Liver (tissue), 9 donors: ENCODE results near the gene CAMSAP1. TPM values are rescaled to one million over a fixed set of nuclear protein-coding genes. Genes with fewer than 3 reads are reported as not detected.

ENCODE experiments used
- DNase-seq: peaks from one replicate; pipeline ENCODE4 v3.0.0-alpha.2; 2017; ENCODE audit warnings: low spot score
- H3K27ac ChIP-seq, 2 donors: one replicate each; pipeline ENCODE4 v1.7.0; 2013; ENCODE audit warnings: inconsistent platforms in 2 of 2, low read length in 2 of 2, control low read depth in 1 of 2, low read depth in 1 of 2, mild to moderate bottlenecking in 1 of 2
- H3K27me3 ChIP-seq, 4 donors: one replicate each; pipeline versions ENCODE4 v1.6.1 to v1.7.0; 2013; ENCODE audit warnings: low read length in 3 of 4, inconsistent platforms in 1 of 4, mild to moderate bottlenecking in 1 of 4, moderate library complexity in 1 of 4; ENCODE audit not compliant: control insufficient read depth in 4 of 4, insufficient read depth in 4 of 4
- H3K36me3 ChIP-seq, 4 donors: one replicate each; pipeline versions ENCODE4 v1.6.1 to v1.7.0; 2013; ENCODE audit warnings: low read length in 3 of 4, mild to moderate bottlenecking in 3 of 4, low read depth in 1 of 4, moderate library complexity in 1 of 4; ENCODE audit not compliant: control insufficient read depth in 4 of 4, insufficient read depth in 3 of 4
- H3K4me1 ChIP-seq, 4 donors: one replicate each; pipeline versions ENCODE4 v1.6.1 to v1.7.0; 2013; ENCODE audit warnings: low read length in 3 of 4, mild to moderate bottlenecking in 3 of 4, moderate library complexity in 1 of 4; ENCODE audit not compliant: control insufficient read depth in 4 of 4, insufficient read depth in 4 of 4
- H3K4me3 ChIP-seq, 3 donors: one replicate each; pipeline versions ENCODE4 v1.6.1 to v1.7.0; 2013; ENCODE audit warnings: low read length in 3 of 3, control low read depth in 1 of 3, low read depth in 1 of 3, mild to moderate bottlenecking in 1 of 3
- H3K9ac ChIP-seq, 2 donors: one replicate each; pipeline ENCODE4 v1.7.0; 2013; ENCODE audit warnings: low read length in 2 of 2, mild to moderate bottlenecking in 2 of 2, moderate library complexity in 2 of 2, control low read depth in 1 of 2, low read depth in 1 of 2
- H3K9me3 ChIP-seq, 4 donors: one replicate each; pipeline versions ENCODE4 v1.6.1 to v1.7.0; 2013; ENCODE audit warnings: low read length in 3 of 4; ENCODE audit not compliant: control insufficient read depth in 4 of 4
- FOXA1 ChIP-seq: IDR thresholded peaks from 2 replicates; pipeline ENCODE4 v1.6.1; 2016; ENCODE audit warnings: antibody characterized with exemption
- FOXA2 ChIP-seq: IDR thresholded peaks from 2 replicates; pipeline ENCODE4 v1.6.1; 2016; ENCODE audit warnings: antibody characterized with exemption
- HNF4A ChIP-seq, 2 donors: conservative IDR thresholded peaks; 2 replicates each; pipeline ENCODE4 v1.6.1; 2016; ENCODE audit warnings: antibody characterized with exemption in 2 of 2, mild to moderate bottlenecking in 2 of 2
- HNF4G ChIP-seq: IDR thresholded peaks from 2 replicates; pipeline ENCODE4 v1.6.1; 2016; ENCODE audit warnings: antibody characterized with exemption
- NR2F2 ChIP-seq: IDR thresholded peaks from 2 replicates; pipeline ENCODE4 v1.6.1; 2016; ENCODE audit warnings: antibody characterized with exemption
- RAD21 ChIP-seq, 2 donors: IDR thresholded peaks; 2 replicates each; pipeline ENCODE4 v1.6.1; 2016; ENCODE audit warnings: antibody characterized with exemption in 2 of 2, mild to moderate bottlenecking in 2 of 2
- RXRA ChIP-seq, 2 donors: IDR thresholded peaks; 2 replicates each; pipeline ENCODE4 v1.6.1; 2017 to 2018; ENCODE audit warnings: antibody characterized with exemption in 2 of 2, mild to moderate bottlenecking in 1 of 2
- SP1 ChIP-seq: IDR thresholded peaks from 2 replicates; pipeline ENCODE4 v1.6.1; 2018; ENCODE audit warnings: antibody characterized with exemption, mild to moderate bottlenecking
- TAF1 ChIP-seq: conservative IDR thresholded peaks from 2 replicates; pipeline ENCODE4 v1.6.1; 2016; ENCODE audit warnings: antibody characterized with exemption, mild to moderate bottlenecking
- YY1 ChIP-seq: IDR thresholded peaks from 2 replicates; pipeline ENCODE4 v1.6.1; 2016; ENCODE audit warnings: antibody characterized with exemption, mild to moderate bottlenecking
- WGBS: extraction: QIAGEN DNeasy Blood & Tissue Kit; methylation state at CpG from one replicate; pipeline ENCODE4 v1.1.7; 2013; 5-methylcytosine and 5-hydroxymethylcytosine counted together
- polyA plus RNA-seq, 2 donors: library from polyadenylated mRNA; stranded (reverse) in 1 of 2; unstranded in 1 of 2; fragments of 200-250 nt in 1 of 2; fragments of >200 nt in 1 of 2; fragmentation: Nextera tagmentation in 1 of 2; extraction: Ambion mirVana in 1 of 2; gene quantifications; one replicate each; pipeline versions ENCODE4 v1.2.1 to v1.2.3, GENCODE V29; 2013 to 2015
- total RNA-seq, 2 donors: library from RNA; depleted of rRNA; stranded (reverse); fragments of >200 nt; gene quantifications; one replicate each; pipeline ENCODE4 v1.2.3, GENCODE V29; 2014
- TF ChIP-seq, protein P1 (sequence below): IDR thresholded peaks from 2 replicates; pipeline ENCODE4 v1.6.1; 2016; ENCODE audit warnings: antibody characterized with exemption
- TF ChIP-seq, protein P2 (sequence below): IDR thresholded peaks from 2 replicates; pipeline ENCODE4 v1.6.1; 2016; ENCODE audit warnings: antibody characterized with exemption
- TF ChIP-seq, protein P3 (sequence below): IDR thresholded peaks from 2 replicates; pipeline ENCODE4 v1.6.1; 2016; ENCODE audit warnings: antibody characterized with exemption
- TF ChIP-seq, protein P4 (sequence below): IDR thresholded peaks from 2 replicates; pipeline ENCODE4 v1.6.1; 2016; ENCODE audit warnings: antibody characterized with exemption, mild to moderate bottlenecking
- TF ChIP-seq, protein P5 (sequence below): fragments of 150-350 bp; IDR thresholded peaks from 2 replicates; pipeline ENCODE4 v1.5.1; 2017; ENCODE audit warnings: improper control_type of control experiment, low read depth, low read length; ENCODE audit not compliant: missing input control
- donor health status: healthy.
- donor health status: healthy.
- donor health status: healthy.
- donor health status: healthy.
- donor health status: healthy.

The CAMSAP1 gene
- total and polyA plus RNA-seq, 4 donors, result 0.97 to 6.4 (median 5.1) TPM

DNA sequence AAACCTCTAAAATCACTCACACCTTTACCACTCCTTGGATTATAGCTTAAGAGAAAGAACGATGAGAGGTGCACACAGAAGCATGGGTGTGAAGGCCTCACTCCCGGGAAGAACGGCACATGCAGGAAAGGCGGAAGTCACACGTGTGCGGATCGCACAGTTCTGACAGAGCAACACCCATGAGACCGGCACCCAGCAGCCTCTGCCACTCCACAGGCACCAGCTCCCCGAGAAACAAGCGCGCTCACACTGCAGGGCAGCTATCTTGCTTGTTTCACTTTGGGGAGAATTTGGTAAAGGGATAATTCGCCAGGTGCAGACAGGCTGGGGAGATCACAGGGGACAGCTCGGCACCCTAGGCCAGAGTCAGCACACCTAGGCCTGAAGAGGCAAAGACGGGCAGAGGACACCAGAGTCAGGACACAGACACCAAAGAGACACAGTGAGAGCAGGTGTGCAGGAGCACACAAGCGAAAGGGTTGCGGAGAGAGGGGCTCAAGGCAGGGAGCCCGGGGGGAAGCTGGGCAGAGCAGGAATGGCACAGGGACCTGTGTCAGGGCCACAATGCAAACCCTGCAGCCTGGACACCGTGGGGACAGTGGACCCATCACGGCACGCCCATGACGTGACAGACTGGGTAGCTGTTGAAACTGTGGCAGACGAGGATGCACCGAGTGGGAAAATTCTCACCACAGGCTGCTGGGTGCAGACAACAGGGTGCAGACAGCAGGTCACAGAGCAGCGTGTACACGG is 81.7 kb downstream of the CAMSAP1 start:
- Histone ChIP-seq H3K4me3 (no peak overlapping the region), H3K9ac (no peak overlapping the region), H3K36me3 (peaks cover 10 to 26% (median 16%) of the 10 kb centered on the region in 4 donors), H3K4me1 (no peaks in the 10 kb centered on the region), H3K9me3 (peaks cover 0 to 3% (median 0%) of the 10 kb centered on the region in 4 donors), H3K27me3 (no peaks in the 10 kb centered on the region), H3K27ac (no peak overlapping the region)
- no peak for DNase-seq
- 97% methylated on average over 25 of the region's 25 CpGs for WGBS
- TF ChIP-seq, protein P1, sequence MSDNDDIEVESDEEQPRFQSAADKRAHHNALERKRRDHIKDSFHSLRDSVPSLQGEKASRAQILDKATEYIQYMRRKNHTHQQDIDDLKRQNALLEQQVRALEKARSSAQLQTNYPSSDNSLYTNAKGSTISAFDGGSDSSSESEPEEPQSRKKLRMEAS, result no peak
- TF ChIP-seq, protein P2, sequence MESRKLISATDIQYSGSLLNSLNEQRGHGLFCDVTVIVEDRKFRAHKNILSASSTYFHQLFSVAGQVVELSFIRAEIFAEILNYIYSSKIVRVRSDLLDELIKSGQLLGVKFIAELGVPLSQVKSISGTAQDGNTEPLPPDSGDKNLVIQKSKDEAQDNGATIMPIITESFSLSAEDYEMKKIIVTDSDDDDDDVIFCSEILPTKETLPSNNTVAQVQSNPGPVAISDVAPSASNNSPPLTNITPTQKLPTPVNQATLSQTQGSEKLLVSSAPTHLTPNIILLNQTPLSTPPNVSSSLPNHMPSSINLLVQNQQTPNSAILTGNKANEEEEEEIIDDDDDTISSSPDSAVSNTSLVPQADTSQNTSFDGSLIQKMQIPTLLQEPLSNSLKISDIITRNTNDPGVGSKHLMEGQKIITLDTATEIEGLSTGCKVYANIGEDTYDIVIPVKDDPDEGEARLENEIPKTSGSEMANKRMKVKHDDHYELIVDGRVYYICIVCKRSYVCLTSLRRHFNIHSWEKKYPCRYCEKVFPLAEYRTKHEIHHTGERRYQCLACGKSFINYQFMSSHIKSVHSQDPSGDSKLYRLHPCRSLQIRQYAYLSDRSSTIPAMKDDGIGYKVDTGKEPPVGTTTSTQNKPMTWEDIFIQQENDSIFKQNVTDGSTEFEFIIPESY, result no peak
- TF ChIP-seq, protein P3, sequence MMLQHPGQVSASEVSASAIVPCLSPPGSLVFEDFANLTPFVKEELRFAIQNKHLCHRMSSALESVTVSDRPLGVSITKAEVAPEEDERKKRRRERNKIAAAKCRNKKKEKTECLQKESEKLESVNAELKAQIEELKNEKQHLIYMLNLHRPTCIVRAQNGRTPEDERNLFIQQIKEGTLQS, result no peak
- TF ChIP-seq FOXA2 (no peak), HNF4A (conservative IDR thresholded peaks at IDR 0.05) (no peak), HNF4G (no peak), RXRA (IDR thresholded peaks at IDR 0.05) (no peak), SP1 (no peak), NR2F2 (no peak)
- TF ChIP-seq, protein P4, sequence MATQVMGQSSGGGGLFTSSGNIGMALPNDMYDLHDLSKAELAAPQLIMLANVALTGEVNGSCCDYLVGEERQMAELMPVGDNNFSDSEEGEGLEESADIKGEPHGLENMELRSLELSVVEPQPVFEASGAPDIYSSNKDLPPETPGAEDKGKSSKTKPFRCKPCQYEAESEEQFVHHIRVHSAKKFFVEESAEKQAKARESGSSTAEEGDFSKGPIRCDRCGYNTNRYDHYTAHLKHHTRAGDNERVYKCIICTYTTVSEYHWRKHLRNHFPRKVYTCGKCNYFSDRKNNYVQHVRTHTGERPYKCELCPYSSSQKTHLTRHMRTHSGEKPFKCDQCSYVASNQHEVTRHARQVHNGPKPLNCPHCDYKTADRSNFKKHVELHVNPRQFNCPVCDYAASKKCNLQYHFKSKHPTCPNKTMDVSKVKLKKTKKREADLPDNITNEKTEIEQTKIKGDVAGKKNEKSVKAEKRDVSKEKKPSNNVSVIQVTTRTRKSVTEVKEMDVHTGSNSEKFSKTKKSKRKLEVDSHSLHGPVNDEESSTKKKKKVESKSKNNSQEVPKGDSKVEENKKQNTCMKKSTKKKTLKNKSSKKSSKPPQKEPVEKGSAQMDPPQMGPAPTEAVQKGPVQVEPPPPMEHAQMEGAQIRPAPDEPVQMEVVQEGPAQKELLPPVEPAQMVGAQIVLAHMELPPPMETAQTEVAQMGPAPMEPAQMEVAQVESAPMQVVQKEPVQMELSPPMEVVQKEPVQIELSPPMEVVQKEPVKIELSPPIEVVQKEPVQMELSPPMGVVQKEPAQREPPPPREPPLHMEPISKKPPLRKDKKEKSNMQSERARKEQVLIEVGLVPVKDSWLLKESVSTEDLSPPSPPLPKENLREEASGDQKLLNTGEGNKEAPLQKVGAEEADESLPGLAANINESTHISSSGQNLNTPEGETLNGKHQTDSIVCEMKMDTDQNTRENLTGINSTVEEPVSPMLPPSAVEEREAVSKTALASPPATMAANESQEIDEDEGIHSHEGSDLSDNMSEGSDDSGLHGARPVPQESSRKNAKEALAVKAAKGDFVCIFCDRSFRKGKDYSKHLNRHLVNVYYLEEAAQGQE, result no peak
- TF ChIP-seq, protein P5, sequence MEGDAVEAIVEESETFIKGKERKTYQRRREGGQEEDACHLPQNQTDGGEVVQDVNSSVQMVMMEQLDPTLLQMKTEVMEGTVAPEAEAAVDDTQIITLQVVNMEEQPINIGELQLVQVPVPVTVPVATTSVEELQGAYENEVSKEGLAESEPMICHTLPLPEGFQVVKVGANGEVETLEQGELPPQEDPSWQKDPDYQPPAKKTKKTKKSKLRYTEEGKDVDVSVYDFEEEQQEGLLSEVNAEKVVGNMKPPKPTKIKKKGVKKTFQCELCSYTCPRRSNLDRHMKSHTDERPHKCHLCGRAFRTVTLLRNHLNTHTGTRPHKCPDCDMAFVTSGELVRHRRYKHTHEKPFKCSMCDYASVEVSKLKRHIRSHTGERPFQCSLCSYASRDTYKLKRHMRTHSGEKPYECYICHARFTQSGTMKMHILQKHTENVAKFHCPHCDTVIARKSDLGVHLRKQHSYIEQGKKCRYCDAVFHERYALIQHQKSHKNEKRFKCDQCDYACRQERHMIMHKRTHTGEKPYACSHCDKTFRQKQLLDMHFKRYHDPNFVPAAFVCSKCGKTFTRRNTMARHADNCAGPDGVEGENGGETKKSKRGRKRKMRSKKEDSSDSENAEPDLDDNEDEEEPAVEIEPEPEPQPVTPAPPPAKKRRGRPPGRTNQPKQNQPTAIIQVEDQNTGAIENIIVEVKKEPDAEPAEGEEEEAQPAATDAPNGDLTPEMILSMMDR, result no peak

DNA sequence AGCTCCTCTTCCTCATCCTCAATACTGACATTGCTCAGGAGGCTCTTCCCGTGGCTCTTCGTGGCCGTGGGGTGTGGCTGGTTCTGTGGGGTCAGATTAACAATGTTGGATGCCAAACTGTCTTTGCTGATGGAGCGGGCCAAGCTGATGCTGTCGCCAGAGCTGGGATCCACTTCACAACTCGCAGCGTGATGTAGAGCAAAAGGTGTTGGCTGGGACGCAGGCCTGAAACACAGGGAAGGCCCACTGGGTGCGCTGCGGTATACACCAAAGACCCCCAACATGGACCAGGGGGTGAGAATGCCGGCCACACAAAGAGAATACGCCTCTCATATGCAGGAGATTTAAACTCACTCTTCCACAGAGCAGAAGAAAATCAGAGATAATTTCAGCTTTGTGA is 84.3 kb downstream of the CAMSAP1 start:
- no peak overlapping the region for H3K9ac ChIP-seq
- H3K4me1 ChIP-seq, result no peaks in the 10 kb centered on the region
- H3K27me3 ChIP-seq, result no peaks in the 10 kb centered on the region
- WGBS, result 96% methylated on average over 12 of the region's 12 CpGs
- H3K36me3 ChIP-seq, result peaks cover 15 to 40% (median 26%) of the 10 kb centered on the region in 4 donors
- H3K27ac ChIP-seq, result no peak overlapping the region
- H3K4me3 ChIP-seq, result no peak overlapping the region
- H3K9me3 ChIP-seq, result no peaks in the 10 kb centered on the region
- no peak for DNase-seq
- TF ChIP-seq RAD21 (IDR thresholded peaks at IDR 0.05) (no peak), NR2F2 (no peak), HNF4A (conservative IDR thresholded peaks at IDR 0.05) (no peak), YY1 (no peak), SP1 (no peak), FOXA1 (no peak), FOXA2 (no peak), TAF1 (no peak)
- TF ChIP-seq, protein P4, result no peak
- TF ChIP-seq, protein P1, result no peak
- TF ChIP-seq, protein P3, result no peak
- TF ChIP-seq, protein P2, result no peak
